MCF 10A (cell line): ENCODE measurements around the gene TTC23. TPM values are rescaled to one million over a fixed set of nuclear protein-coding genes. Genes with fewer than 3 reads are reported as not detected.

Source experiments
- BruUV-seq: library from RNA; stranded (reverse); fragments of 400-500 nt; replicated peaks from 2 replicates; lab custom pipeline; 2021; lab: Mats Ljungman, UMichigan
- CTCF ChIA-PET: fragments of 300-600 bp; sonication (Branson Sonifier 250); formaldehyde crosslinking; extraction: SDS; loops from one replicate; lab custom pipeline; 2021; ENCODE audit warnings: antibody characterized with exemption, inconsistent platforms; lab: Yijun Ruan, JAX
- POLR2A ChIA-PET: fragments of 300-600, 350-650 bp; sonication (Branson Sonifier 250); formaldehyde crosslinking; extraction: SDS; loops from one replicate; lab custom pipeline; 2020; ENCODE audit warnings: antibody characterized with exemption, inconsistent platforms; lab: Yijun Ruan, JAX
- DNase-seq: peaks from one replicate; pipeline ENCODE4 v3.0.0-alpha.2; 2018; ENCODE audit not compliant: unreplicated experiment
- H3K27ac Mint-ChIP-seq: one replicate; pipeline ENCODE4 v1.8.0; 2022; ENCODE audit warnings: mild to moderate bottlenecking, low read depth, mixed read lengths; ENCODE audit not compliant: unreplicated experiment
- H3K27me3 Mint-ChIP-seq: one replicate; pipeline ENCODE4 v1.8.0; 2022; ENCODE audit warnings: mixed read lengths; ENCODE audit not compliant: insufficient read depth, unreplicated experiment
- H3K36me3 Mint-ChIP-seq: one replicate; pipeline ENCODE4 v1.8.0; 2022; ENCODE audit warnings: mild to moderate bottlenecking, moderate library complexity, mixed read lengths; ENCODE audit not compliant: insufficient read depth, unreplicated experiment
- H3K4me1 Mint-ChIP-seq: one replicate; pipeline ENCODE4 v1.8.0; 2022; ENCODE audit warnings: mixed read lengths; ENCODE audit not compliant: insufficient read depth, unreplicated experiment
- H3K4me3 Mint-ChIP-seq: one replicate; pipeline ENCODE4 v1.8.0; 2022; ENCODE audit warnings: mild to moderate bottlenecking, moderate library complexity, mixed read lengths; ENCODE audit not compliant: unreplicated experiment
- H3K9me3 Mint-ChIP-seq: one replicate; pipeline ENCODE4 v1.8.0; 2022; ENCODE audit warnings: mixed read lengths; ENCODE audit not compliant: unreplicated experiment
- CTCF ChIP-seq: fragments of 200-600 bp; IDR thresholded peaks from one replicate; pipeline ENCODE4 v1.8.0; 2022; ENCODE audit warnings: antibody characterized with exemption, mild to moderate bottlenecking; ENCODE audit not compliant: unreplicated experiment
- intact Hi-C: fragments of 100-400 bp; cut with micrococcal nuclease; formaldehyde crosslinking; loops from 2 replicates; pipeline ENCODE4 v1.14.1; 2022
- total RNA-seq: library from RNA; stranded (reverse); gene quantifications from 2 replicates; pipeline ENCODE4 v1.2.3, GENCODE V29; 2022

Gene TTC23
- total RNA-seq, 1 experiment from 2014 or later: 15.1 TPM

GRCh38 chr15:99135194-99135593 lies 114.2 kb downstream of the TTC23 start:
- no peaks in the 10 kb centered on the region for H3K4me1 Mint-ChIP-seq
- ChIA-PET POLR2A (no interaction called here), CTCF (interaction anchor here (0.6 to 2.1 kb wide), 3 partner anchors 34 to 502 kb away, joined by 3 to 7 read pairs (median 3); no protein-coding TSS in a partner anchor)
- BruUV-seq: no TSS peak
- H3K27ac Mint-ChIP-seq: no peak overlapping the region
- no peaks in the 10 kb centered on the region for H3K9me3 Mint-ChIP-seq
- no peak for TF ChIP-seq CTCF
- H3K36me3 Mint-ChIP-seq: peaks cover 10% of the 10 kb centered on the region
- no peak for DNase-seq
- intact Hi-C loops: no loop called here
- no peak overlapping the region for H3K4me3 Mint-ChIP-seq
- no peaks in the 10 kb centered on the region for H3K27me3 Mint-ChIP-seq

- Mint-ChIP-seq H3K4me3 (no peak overlapping the region), H3K36me3 (peaks cover 10% of the 10 kb centered on the region), H3K27me3 (no peaks in the 10 kb centered on the region), H3K4me1 (no peaks in the 10 kb centered on the region), H3K9me3 (no peaks in the 10 kb centered on the region), H3K27ac (no peak overlapping the region)
- no TSS peak for BruUV-seq
- no peak for DNase-seq
- ChIA-PET POLR2A (no interaction called here), CTCF (interaction anchor here (2.1 kb wide), 1 partner anchor 33 kb away, joined by 7 read pairs; no protein-coding TSS in a partner anchor)
- intact Hi-C loops: loop anchor here (5.0 kb wide), 1 partner anchor 367 kb away; no protein-coding TSS in a partner anchor
- no peak for TF ChIP-seq CTCF
Measured at GRCh38 chr15:99134317-99134821, 115.0 kb downstream of the TTC23 start.

GRCh38 chr15:99132634-99133287 lies 116.6 kb downstream of the TTC23 start:
- BruUV-seq: no TSS peak
- no peak for DNase-seq
- intact Hi-C loops: loop anchor here (5.0 kb wide), 1 partner anchor 365 kb away; no protein-coding TSS in a partner anchor
- no peaks in the 10 kb centered on the region for H3K4me1 Mint-ChIP-seq
- ChIA-PET CTCF (no interaction called here), POLR2A (no interaction called here)
- H3K4me3 Mint-ChIP-seq: no peak overlapping the region
- no peaks in the 10 kb centered on the region for H3K9me3 Mint-ChIP-seq
- H3K27ac Mint-ChIP-seq: no peak overlapping the region
- H3K36me3 Mint-ChIP-seq: peaks cover 10% of the 10 kb centered on the region
- TF ChIP-seq CTCF: no peak
- no peaks in the 10 kb centered on the region for H3K27me3 Mint-ChIP-seq

- Mint-ChIP-seq H3K9me3 (no peaks in the 10 kb centered on the region), H3K27me3 (no peaks in the 10 kb centered on the region), H3K4me3 (no peak overlapping the region), H3K36me3 (peaks cover 10% of the 10 kb centered on the region), H3K4me1 (no peaks in the 10 kb centered on the region), H3K27ac (no peak overlapping the region)
- DNase-seq: no peak
- intact Hi-C loops: loop anchor here (5.0 kb wide), 1 partner anchor 365 kb away; no protein-coding TSS in a partner anchor
- no TSS peak for BruUV-seq
- POLR2A ChIA-PET: interaction anchor here (0.5 kb wide), 1 partner anchor 229 kb away, joined by 3 read pairs; no protein-coding TSS in a partner anchor
- CTCF ChIA-PET: no interaction called here
- TF ChIP-seq CTCF: no peak
Measured at GRCh38 chr15:99132122-99132521, 117.3 kb downstream of the TTC23 start.
